Measurements from ENCODE around the gene PPIL6. TPM values are rescaled to one million over a fixed set of nuclear protein-coding genes. Genes with fewer than 3 reads are reported as not detected.

Gene PPIL6
- total RNA-seq, 3 donors from 2014 or later: 0.67 to 5.5 (median 2.9) TPM

DNA sequence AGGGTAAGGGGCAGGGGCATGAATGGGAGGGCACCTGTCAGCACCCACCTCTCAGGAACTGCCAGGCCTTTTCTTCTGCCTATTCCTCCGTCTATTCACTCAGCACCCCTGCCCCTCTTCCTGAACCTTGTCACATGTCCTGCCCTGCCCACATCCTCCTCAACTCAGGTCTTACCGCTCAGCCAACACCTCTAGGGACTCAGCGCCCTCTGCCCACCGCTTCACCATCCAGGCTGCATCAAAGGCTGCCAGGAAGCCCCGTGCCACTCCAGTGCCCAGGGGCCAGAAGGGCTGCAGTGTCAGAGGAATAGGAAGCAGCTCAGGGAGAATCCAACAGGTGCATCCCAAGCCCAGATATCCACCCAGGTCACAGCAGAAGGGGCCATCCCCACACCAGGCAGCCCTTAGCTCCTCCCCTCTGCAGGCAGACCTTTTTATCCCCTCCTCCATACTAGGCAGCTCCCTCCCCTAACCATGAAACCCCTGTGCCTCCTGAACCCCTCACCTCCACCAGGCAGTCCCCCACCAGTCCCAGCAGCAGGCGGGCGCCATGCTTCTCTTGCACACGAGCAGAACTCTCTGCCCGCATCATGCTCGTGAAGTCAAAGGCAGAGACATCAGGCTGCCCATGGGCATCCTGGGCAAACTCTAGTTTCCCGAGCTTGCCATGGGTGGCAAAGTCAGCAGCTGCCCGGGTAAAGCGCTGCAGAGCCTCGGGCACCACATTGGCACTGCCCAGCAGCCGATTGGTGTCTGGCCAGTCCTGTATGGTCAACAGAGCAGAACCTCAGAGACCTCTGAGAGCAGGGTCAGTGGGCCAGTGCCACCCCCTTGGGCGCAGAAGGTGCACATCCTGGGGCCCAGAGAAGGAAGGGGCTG, 9.6 kb upstream of the PPIL6 start:
- no peaks in the 10 kb centered on the region for H3K9me3 ChIP-seq
- no peak overlapping the region for H3K4me3 ChIP-seq
- peak in 1 of 3 donors; percentile 76 for DNase-seq
- ATAC-seq: peak; percentile 31
- TF ChIP-seq, protein P1, sequence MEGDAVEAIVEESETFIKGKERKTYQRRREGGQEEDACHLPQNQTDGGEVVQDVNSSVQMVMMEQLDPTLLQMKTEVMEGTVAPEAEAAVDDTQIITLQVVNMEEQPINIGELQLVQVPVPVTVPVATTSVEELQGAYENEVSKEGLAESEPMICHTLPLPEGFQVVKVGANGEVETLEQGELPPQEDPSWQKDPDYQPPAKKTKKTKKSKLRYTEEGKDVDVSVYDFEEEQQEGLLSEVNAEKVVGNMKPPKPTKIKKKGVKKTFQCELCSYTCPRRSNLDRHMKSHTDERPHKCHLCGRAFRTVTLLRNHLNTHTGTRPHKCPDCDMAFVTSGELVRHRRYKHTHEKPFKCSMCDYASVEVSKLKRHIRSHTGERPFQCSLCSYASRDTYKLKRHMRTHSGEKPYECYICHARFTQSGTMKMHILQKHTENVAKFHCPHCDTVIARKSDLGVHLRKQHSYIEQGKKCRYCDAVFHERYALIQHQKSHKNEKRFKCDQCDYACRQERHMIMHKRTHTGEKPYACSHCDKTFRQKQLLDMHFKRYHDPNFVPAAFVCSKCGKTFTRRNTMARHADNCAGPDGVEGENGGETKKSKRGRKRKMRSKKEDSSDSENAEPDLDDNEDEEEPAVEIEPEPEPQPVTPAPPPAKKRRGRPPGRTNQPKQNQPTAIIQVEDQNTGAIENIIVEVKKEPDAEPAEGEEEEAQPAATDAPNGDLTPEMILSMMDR (IDR thresholded peaks at IDR 0.05): no peak
- H3K36me3 ChIP-seq (ENCODE audit: low read depth): no peaks in the 10 kb centered on the region
- intact Hi-C loops (cut with DNase I, micrococcal nuclease): no loop called here
- peaks cover 14% of the 10 kb centered on the region for H3K4me1 ChIP-seq (ENCODE audit: low read depth)

DNA sequence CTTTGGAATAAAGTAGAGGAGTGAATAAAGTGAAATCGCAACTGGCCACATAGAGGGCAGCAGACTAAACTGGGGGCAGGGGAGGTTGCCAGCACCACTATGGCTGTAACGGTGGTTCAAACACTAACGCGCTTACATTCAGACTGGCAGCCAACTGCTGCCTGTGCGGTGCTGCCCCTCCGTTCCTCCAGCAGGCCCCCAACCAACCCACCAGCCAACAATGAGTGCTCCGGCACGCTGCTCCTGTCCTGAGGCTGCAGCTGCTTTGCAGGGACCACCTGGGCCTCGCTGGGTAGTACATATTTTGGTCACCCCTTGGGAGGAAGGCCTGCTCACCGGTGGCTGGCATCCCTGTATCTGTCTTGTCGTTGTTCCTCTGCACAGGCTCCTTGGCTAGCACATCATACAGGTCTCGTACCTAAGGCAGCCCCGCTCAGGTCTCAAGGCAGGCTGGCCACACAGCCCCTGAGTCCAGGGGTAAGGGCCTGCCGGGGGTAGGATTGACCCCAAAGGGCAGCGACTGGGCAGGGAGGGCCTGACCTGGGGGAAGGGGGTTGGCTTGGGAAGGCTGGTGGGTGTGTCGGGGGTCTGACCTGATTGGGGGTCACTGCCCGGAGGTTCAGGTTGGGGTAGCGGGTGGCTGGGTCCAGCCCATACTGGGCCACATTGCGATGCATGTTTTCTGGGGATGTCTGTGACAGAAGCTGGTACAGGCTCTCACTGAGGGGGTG, 8.8 kb upstream of the PPIL6 start:
- ATAC-seq (no peak), DNase-seq (no peak)
- H3K36me3 ChIP-seq (ENCODE audit: low read depth): no peaks in the 10 kb centered on the region
- TF ChIP-seq, protein P1 (IDR thresholded peaks at IDR 0.05): no peak
- H3K4me1 ChIP-seq (ENCODE audit: low read depth): peaks cover 13% of the 10 kb centered on the region
- intact Hi-C loops (cut with DNase I, micrococcal nuclease): no loop called here
- H3K4me3 ChIP-seq: no peak overlapping the region
- H3K9me3 ChIP-seq: no peaks in the 10 kb centered on the region

DNA sequence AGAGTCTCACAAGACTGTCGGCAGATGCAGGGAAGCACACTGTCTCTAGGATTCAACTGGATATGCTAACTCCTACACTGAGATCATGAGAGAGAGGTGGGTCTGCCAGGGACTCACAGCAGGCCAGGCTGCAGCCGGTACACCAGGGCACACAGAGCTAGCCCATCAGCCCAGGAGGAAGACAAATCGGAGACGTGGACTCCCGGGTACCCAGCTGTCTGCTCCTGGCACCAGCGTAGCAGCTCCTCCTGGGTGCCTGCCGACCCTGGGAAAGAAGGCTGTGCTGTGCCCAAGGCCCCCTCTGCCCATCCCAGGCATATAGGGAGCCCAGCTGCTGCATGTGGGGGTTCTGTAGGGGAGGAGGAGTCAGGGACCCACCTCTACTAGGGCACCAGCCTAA, 8.2 kb upstream of the PPIL6 start:
- no peak for DNase-seq
- TF ChIP-seq, protein P1 (IDR thresholded peaks at IDR 0.05): no peak
- Histone ChIP-seq H3K9me3 (no peaks in the 10 kb centered on the region), H3K36me3 (ENCODE audit: low read depth) (no peaks in the 10 kb centered on the region), H3K4me1 (ENCODE audit: low read depth) (peaks cover 9% of the 10 kb centered on the region), H3K4me3 (no peak overlapping the region)
- no peak for ATAC-seq
- intact Hi-C loops (cut with DNase I, micrococcal nuclease): no loop called here

DNA sequence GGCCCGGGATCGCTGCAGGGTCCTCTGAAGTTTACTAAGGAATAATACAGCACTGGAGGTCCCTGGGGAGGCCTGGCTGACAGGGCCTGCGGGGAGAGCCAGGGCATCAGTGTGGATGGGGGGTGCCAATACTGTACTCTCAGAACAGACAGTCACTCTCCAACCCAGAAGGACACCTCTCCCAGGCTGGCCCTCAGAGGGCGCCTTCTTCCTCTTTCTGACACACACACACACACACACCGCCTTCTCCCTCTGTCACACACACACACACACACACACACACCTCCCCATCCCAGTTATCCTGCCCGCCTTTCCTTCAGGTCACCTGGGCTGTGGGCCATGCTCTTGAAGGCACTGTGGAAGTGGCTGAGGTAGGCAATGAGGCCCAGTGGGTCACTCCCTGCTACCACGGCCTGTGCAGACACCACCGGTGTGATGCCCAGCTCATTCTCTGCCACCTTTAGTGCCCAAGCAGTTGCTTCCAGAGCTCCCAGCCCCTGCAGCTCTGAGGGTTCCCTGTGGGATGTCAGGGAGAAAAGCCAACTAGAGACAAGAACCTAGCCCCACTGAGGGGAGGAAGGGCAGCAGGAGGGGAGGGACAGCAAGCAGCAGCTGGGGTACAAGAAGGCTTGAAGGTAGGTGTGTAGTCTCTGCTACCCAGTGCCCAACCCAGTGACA, 7.6 kb upstream of the PPIL6 start:
- no peaks in the 10 kb centered on the region for H3K36me3 ChIP-seq (ENCODE audit: low read depth)
- peak; percentile 53 for ATAC-seq
- peaks cover 9% of the 10 kb centered on the region for H3K4me1 ChIP-seq (ENCODE audit: low read depth)
- intact Hi-C loops (cut with DNase I, micrococcal nuclease): no loop called here
- no peak for DNase-seq
- no peaks in the 10 kb centered on the region for H3K9me3 ChIP-seq
- no peak overlapping the region for H3K4me3 ChIP-seq
- TF ChIP-seq, protein P1 (IDR thresholded peaks at IDR 0.05): no peak

DNA sequence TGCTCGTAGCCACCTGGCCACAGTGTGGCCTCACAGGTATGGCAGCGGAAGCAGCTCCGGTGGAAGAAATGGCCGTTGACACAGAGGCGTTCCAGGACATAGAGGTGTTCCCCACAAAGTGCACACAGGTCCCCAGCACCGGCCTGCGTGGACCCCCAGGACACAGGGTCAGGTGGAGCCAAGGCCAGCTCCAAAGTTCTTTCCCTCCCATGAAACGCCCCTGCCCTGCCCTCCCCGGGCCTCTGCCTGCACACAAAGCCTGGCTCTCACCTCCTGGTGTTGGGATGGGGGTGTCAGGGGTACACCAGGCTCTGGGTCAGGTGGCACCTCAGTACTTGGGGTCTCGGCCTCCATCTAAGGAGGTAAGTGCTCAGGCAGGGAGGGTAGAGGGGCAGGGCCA, 6.7 kb upstream of the PPIL6 start:
- TF ChIP-seq, protein P1 (IDR thresholded peaks at IDR 0.05): no peak
- Histone ChIP-seq H3K36me3 (ENCODE audit: low read depth) (no peaks in the 10 kb centered on the region), H3K4me1 (ENCODE audit: low read depth) (peaks cover 10% of the 10 kb centered on the region), H3K4me3 (no peak overlapping the region), H3K9me3 (no peaks in the 10 kb centered on the region)
- DNase-seq (no peak), ATAC-seq (no peak)
- intact Hi-C loops (cut with DNase I, micrococcal nuclease): no loop called here
